Adrenal gland (tissue), 5 donors: ENCODE results near the gene ZFP57.

ENCODE experiments used
- POLR2A ChIP-seq, 2 donors: fragments of 450-650 bp; IDR thresholded peaks; one replicate each; pipeline ENCODE4 v1.6.1; 2017; ENCODE audit warnings: antibody characterized with exemption in 2 of 2, mild to moderate bottlenecking in 2 of 2, moderate library complexity in 1 of 2
- TF ChIP-seq, protein P1 (sequence below), 6 experiments: fragments of 450-650 bp in 4 of 6; fragments of 200-600 bp in 2 of 6; sonication (generic) in 1 of 6; IDR thresholded peaks; 1 replicate in 5 of 6; 2 replicates in 1 of 6; pipeline versions ENCODE4 v1.5.1 to v1.8.0; 2016 to 2021; ENCODE audit warnings: antibody characterized with exemption in 6 of 6, mild to moderate bottlenecking in 2 of 6, moderate library complexity in 1 of 6
- donor health status: DM: no; HTN: no; CAD: no.

DNA sequence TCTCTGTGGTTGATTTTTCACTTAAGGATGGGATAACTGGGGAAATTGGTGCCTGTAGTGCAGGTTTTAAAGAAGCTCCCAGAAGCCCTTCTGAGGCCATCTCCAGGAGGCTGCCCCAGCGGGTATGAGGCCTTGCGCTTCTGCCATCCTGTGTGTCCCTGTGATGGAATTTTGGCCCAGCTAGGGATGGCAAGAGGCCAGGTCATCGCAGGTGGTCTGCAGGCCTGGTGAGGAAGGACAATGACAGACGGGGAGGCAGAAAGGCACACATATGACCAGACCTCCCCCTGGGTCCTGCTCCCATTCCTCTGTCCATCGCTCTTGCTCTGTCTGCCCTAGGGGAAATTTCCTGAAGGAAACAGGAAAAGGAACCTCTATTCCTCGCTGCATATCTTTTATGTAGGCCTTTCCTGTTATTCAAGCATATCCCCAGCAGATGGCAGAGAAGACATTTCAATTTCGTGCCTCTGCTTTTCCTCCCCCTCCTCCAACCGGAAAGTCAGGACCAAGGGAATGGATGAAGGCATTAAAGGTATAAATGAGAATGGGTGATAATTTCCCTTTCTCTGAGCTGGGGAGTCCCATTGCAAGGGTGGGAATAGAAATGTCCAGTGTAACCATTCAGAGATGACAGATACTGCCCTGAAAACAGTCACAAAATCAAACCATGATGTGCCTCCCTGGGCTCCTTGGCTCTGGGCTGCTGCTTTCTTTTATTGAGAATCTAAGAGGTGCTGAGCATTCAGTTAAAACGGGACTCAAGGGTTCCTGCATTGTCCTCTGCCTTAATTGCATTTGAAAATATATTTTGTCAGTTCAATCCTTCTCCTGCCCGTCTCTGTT lies 24.7 kb upstream of the ZFP57 start:
- TF ChIP-seq POLR2A (IDR thresholded peaks at IDR 0.05): no peak
- TF ChIP-seq, protein P1, sequence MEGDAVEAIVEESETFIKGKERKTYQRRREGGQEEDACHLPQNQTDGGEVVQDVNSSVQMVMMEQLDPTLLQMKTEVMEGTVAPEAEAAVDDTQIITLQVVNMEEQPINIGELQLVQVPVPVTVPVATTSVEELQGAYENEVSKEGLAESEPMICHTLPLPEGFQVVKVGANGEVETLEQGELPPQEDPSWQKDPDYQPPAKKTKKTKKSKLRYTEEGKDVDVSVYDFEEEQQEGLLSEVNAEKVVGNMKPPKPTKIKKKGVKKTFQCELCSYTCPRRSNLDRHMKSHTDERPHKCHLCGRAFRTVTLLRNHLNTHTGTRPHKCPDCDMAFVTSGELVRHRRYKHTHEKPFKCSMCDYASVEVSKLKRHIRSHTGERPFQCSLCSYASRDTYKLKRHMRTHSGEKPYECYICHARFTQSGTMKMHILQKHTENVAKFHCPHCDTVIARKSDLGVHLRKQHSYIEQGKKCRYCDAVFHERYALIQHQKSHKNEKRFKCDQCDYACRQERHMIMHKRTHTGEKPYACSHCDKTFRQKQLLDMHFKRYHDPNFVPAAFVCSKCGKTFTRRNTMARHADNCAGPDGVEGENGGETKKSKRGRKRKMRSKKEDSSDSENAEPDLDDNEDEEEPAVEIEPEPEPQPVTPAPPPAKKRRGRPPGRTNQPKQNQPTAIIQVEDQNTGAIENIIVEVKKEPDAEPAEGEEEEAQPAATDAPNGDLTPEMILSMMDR (IDR thresholded peaks at IDR 0.05): peak; percentile 46 to 80 (median 68)
